Colonic mucosa (tissue), 4 donors: ENCODE results near the gene TNKS1BP1. TPM values are rescaled to one million over a fixed set of nuclear protein-coding genes. Genes with fewer than 3 reads are reported as not detected.

Experiments used
- DNase-seq: peaks from one replicate; pipeline ENCODE4 v3.0.0-alpha.2; 2020
- H3K27ac ChIP-seq: fragments of 200-600 bp; one replicate; pipeline ENCODE4 v1.8.0; 2021
- H3K27me3 ChIP-seq: fragments of 200-600 bp; one replicate; pipeline ENCODE4 v1.8.0; 2021
- H3K36me3 ChIP-seq: fragments of 200-600 bp; one replicate; pipeline ENCODE4 v1.8.0; 2021
- H3K4me1 ChIP-seq: fragments of 200-600 bp; one replicate; pipeline ENCODE4 v1.8.0; 2021; ENCODE audit warnings: mild to moderate bottlenecking
- H3K4me3 ChIP-seq: fragments of 200-600 bp; one replicate; pipeline ENCODE4 v1.8.0; 2021
- H3K9ac ChIP-seq, 2 donors: one replicate each; pipeline ENCODE4 v1.7.0; 2013; ENCODE audit warnings: control low read depth in 2 of 2, low read depth in 2 of 2, low read length in 2 of 2
- H3K9me3 ChIP-seq: fragments of 200-600 bp; one replicate; pipeline ENCODE4 v1.8.0; 2021
- CTCF ChIP-seq: fragments of 200-600 bp; IDR thresholded peaks from one replicate; pipeline ENCODE4 v1.8.0; 2022; ENCODE audit warnings: antibody characterized with exemption, mild to moderate bottlenecking
- intact Hi-C: fragments of 100-400 bp; cut with DNase I; formaldehyde crosslinking; loops from one replicate; pipeline ENCODE4 v1.14.1; 2022
- total RNA-seq, 2 donors: library from RNA; stranded (reverse); fragmentation: NEBNext Ultra II Directional in 1 of 2; extraction: Animal tissue kit (Norgen Biotek cat#: 25700) in 1 of 2; gene quantifications; one replicate each; pipeline ENCODE4 v1.2.1, GENCODE V29; 2021
- donor health status: healthy.
- donor health status: DM: no; HTN: no; CAD: no.
- donor health status: DM: no; HTN: no; CAD: no.

The TNKS1BP1 gene
- total RNA-seq, 2 donors from 2014 or later = 113 to 117 TPM

- intact Hi-C loops = no loop called here
- no peak for DNase-seq
- Histone ChIP-seq H3K27ac (peak overlapping the region; percentile 72), H3K4me3 (no peak overlapping the region), H3K9me3 (no peaks in the 10 kb centered on the region), H3K9ac (peak overlapping the region in 1 of 2 donors; percentile 69), H3K27me3 (no peaks in the 10 kb centered on the region), H3K4me1 (peaks cover 9% of the 10 kb centered on the region), H3K36me3 (no peaks in the 10 kb centered on the region)
- no peak for TF ChIP-seq CTCF
Observed at GRCh38 chr11:57276971-57277675, 47.6 kb downstream of the TNKS1BP1 start.

GRCh38 chr11:57276169-57276970, 48.4 kb downstream of the TNKS1BP1 start:
- no peak overlapping the region for H3K27ac ChIP-seq
- intact Hi-C loops = no loop called here

GRCh38 chr11:57275582-57275981, 49.2 kb downstream of the TNKS1BP1 start:
- Histone ChIP-seq H3K4me3 (no peak overlapping the region), H3K9me3 (no peaks in the 10 kb centered on the region), H3K4me1 (peaks cover 9% of the 10 kb centered on the region), H3K9ac (no peak overlapping the region), H3K36me3 (no peaks in the 10 kb centered on the region), H3K27ac (no peak overlapping the region), H3K27me3 (no peaks in the 10 kb centered on the region)
- no peak for DNase-seq
- no peak for TF ChIP-seq CTCF
- intact Hi-C loops = no loop called here

More at GRCh38 chr11:57276169-57276970, 48.4 kb downstream of the TNKS1BP1 start:
- H3K27me3 ChIP-seq = no peaks in the 10 kb centered on the region
- H3K9me3 ChIP-seq = no peaks in the 10 kb centered on the region
- no peak for TF ChIP-seq CTCF
- no peak overlapping the region for H3K4me3 ChIP-seq
- H3K4me1 ChIP-seq = peaks cover 9% of the 10 kb centered on the region
- no peak for DNase-seq
- H3K9ac ChIP-seq = no peak overlapping the region
- no peaks in the 10 kb centered on the region for H3K36me3 ChIP-seq

- H3K9ac ChIP-seq = no peak overlapping the region
- intact Hi-C loops = no loop called here
- no peaks in the 10 kb centered on the region for H3K36me3 ChIP-seq
- no peaks in the 10 kb centered on the region for H3K9me3 ChIP-seq
- H3K27ac ChIP-seq = no peak overlapping the region
- H3K4me3 ChIP-seq = no peak overlapping the region
- H3K27me3 ChIP-seq = no peaks in the 10 kb centered on the region
- peaks cover 9% of the 10 kb centered on the region for H3K4me1 ChIP-seq
- DNase-seq = no peak
- no peak for TF ChIP-seq CTCF
Observed at GRCh38 chr11:57274904-57275498, 49.8 kb downstream of the TNKS1BP1 start.

- Histone ChIP-seq H3K9me3 (no peaks in the 10 kb centered on the region), H3K9ac (no peak overlapping the region), H3K27me3 (no peaks in the 10 kb centered on the region), H3K36me3 (no peaks in the 10 kb centered on the region), H3K27ac (no peak overlapping the region), H3K4me3 (no peak overlapping the region), H3K4me1 (peaks cover 9% of the 10 kb centered on the region)
- intact Hi-C loops = no loop called here
- no peak for TF ChIP-seq CTCF
- DNase-seq = no peak
Observed at GRCh38 chr11:57273448-57274058, 51.2 kb downstream of the TNKS1BP1 start.
